Ishikawa (cell line): ENCODE data around the gene RPSA.

ENCODE experiments used
- CEBPB ChIP-seq: IDR thresholded peaks from 2 replicates; pipeline ENCODE4 v1.6.1; 2012
- CREB1 ChIP-seq: IDR thresholded peaks from 2 replicates; pipeline ENCODE4 v1.6.1; 2012; ENCODE audit warnings: low read depth
- EGR1 ChIP-seq: IDR thresholded peaks from 2 replicates; pipeline ENCODE4 v1.6.1; 2012
- EP300 ChIP-seq: IDR thresholded peaks from 2 replicates; pipeline ENCODE4 v1.6.1; 2012; ENCODE audit warnings: borderline replicate concordance
- FOXM1 ChIP-seq: IDR thresholded peaks from 2 replicates; pipeline ENCODE4 v1.6.1; 2012; ENCODE audit warnings: low read depth, borderline replicate concordance
- NFIC ChIP-seq: IDR thresholded peaks from 2 replicates; pipeline ENCODE4 v1.6.1; 2012
- RAD21 ChIP-seq: IDR thresholded peaks from 2 replicates; pipeline ENCODE4 v1.6.1; 2012; ENCODE audit warnings: low read depth
- TAF1 ChIP-seq: IDR thresholded peaks from 2 replicates; pipeline ENCODE4 v1.6.1; 2012; ENCODE audit warnings: low read depth, mild to moderate bottlenecking
- TCF12 ChIP-seq: IDR thresholded peaks from 2 replicates; pipeline ENCODE4 v1.6.1; 2012; ENCODE audit warnings: low read depth
- TEAD4 ChIP-seq: IDR thresholded peaks from 2 replicates; pipeline ENCODE4 v1.6.1; 2012
- YY1 ChIP-seq: IDR thresholded peaks from 2 replicates; pipeline ENCODE4 v1.6.1; 2012; ENCODE audit warnings: low read depth
- ZBTB7A ChIP-seq: IDR thresholded peaks from 2 replicates; pipeline ENCODE4 v1.6.1; 2012; ENCODE audit warnings: low read depth
- TF ChIP-seq, protein P1 (sequence below): IDR thresholded peaks from 2 replicates; pipeline ENCODE4 v1.6.1; 2012
- TF ChIP-seq, protein P2 (sequence below): IDR thresholded peaks from 2 replicates; pipeline ENCODE4 v1.6.1; 2012
- TF ChIP-seq, protein P3 (sequence below): IDR thresholded peaks from 2 replicates; pipeline ENCODE4 v1.6.1; 2012; ENCODE audit warnings: low read depth, mild to moderate bottlenecking

Gene RPSA

DNA sequence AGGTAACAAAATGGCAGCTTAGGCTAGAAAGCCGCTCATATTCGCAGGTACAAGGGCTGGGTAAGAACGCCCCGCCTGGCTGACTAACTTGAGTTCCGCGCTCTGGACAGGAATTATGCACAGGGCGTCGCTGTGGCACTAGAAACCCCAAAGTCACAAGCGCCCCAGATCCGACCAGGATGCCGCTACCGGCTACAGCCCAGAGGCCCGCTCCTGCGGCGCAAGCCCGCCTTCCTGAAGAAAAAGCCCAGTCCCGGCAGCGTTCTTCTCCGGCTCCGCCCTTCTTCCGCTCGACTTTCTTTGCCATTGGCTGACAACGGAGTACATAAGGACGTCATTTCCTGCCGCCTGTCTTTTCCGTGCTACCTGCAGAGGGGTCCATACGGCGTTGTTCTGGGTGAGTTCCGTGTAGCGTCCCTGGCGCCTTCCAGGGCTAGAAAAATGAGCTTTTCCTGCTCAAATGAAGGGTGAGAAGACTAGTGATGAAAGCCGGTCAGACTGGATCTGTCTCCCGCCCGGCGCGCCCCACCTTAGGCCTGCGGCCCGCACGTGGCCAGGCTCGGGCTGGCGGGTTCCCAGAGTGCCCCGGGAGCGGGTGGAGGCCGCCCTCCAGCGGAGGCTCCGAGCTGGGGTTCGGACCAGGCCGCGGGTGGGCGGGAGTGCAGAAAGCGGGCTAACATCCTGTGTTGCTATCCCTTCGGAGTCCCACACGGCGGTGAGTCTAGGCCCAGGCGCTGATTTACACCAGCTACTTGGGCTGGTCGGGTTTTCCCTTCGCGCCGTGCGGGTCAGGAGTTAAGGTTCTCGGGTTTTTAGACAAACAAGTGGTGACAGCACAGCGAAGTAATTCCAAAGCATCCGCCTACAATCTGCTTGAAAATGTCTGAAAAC, at the start of gene RPSA:
TSS of gene RPSA (plus strand) at position 353 of the 891 bp plus-strand sequence. CDS start 934 bp downstream, outside the sequence.
- TF ChIP-seq, protein P1, sequence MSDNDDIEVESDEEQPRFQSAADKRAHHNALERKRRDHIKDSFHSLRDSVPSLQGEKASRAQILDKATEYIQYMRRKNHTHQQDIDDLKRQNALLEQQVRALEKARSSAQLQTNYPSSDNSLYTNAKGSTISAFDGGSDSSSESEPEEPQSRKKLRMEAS, result peak; percentile 98
- TF ChIP-seq EGR1 (no peak), ZBTB7A (no peak), CEBPB (no peak; the same call in 1 of the 2 replicates), NFIC (no peak), FOXM1 (0 out of 2 replicates have a peak, but pooled peaks have one; percentile 18), TEAD4 (no peak; the same call in 1 of the 2 replicates), YY1 (peak; percentile 73), TCF12 (no peak; the same call in 1 of the 2 replicates), EP300 (no peak), TAF1 (peak; percentile 99), RAD21 (no peak), CREB1 (peak; percentile 57; the same call in 1 of the 2 replicates)
- TF ChIP-seq, protein P2, sequence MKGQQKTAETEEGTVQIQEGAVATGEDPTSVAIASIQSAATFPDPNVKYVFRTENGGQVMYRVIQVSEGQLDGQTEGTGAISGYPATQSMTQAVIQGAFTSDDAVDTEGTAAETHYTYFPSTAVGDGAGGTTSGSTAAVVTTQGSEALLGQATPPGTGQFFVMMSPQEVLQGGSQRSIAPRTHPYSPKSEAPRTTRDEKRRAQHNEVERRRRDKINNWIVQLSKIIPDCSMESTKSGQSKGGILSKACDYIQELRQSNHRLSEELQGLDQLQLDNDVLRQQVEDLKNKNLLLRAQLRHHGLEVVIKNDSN, result peak; percentile 54; the same call in 1 of the 2 replicates
- TF ChIP-seq, protein P3, sequence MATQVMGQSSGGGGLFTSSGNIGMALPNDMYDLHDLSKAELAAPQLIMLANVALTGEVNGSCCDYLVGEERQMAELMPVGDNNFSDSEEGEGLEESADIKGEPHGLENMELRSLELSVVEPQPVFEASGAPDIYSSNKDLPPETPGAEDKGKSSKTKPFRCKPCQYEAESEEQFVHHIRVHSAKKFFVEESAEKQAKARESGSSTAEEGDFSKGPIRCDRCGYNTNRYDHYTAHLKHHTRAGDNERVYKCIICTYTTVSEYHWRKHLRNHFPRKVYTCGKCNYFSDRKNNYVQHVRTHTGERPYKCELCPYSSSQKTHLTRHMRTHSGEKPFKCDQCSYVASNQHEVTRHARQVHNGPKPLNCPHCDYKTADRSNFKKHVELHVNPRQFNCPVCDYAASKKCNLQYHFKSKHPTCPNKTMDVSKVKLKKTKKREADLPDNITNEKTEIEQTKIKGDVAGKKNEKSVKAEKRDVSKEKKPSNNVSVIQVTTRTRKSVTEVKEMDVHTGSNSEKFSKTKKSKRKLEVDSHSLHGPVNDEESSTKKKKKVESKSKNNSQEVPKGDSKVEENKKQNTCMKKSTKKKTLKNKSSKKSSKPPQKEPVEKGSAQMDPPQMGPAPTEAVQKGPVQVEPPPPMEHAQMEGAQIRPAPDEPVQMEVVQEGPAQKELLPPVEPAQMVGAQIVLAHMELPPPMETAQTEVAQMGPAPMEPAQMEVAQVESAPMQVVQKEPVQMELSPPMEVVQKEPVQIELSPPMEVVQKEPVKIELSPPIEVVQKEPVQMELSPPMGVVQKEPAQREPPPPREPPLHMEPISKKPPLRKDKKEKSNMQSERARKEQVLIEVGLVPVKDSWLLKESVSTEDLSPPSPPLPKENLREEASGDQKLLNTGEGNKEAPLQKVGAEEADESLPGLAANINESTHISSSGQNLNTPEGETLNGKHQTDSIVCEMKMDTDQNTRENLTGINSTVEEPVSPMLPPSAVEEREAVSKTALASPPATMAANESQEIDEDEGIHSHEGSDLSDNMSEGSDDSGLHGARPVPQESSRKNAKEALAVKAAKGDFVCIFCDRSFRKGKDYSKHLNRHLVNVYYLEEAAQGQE, result no peak

DNA sequence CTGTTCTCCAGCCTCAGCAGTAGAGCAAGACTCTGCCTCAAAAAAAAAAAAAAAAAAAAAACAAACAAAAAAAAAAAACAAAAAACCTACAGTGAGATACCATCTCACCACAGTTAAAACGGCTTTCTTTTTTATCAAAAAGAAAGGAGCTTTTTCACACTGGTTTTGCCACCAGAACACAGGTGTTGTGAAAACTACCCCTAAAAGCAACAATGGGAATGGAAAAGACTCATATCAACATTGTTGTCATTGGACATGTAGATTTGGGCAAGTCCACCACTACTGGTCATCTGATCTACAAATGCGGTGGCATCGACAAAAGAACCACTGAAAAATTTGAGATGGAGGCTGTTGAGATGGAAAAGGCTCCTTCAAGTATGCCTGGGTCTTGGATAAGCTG, 48.2 kb upstream of the RPSA start:
- TF ChIP-seq NFIC, result no peak
- no peak for TF ChIP-seq TCF12

DNA sequence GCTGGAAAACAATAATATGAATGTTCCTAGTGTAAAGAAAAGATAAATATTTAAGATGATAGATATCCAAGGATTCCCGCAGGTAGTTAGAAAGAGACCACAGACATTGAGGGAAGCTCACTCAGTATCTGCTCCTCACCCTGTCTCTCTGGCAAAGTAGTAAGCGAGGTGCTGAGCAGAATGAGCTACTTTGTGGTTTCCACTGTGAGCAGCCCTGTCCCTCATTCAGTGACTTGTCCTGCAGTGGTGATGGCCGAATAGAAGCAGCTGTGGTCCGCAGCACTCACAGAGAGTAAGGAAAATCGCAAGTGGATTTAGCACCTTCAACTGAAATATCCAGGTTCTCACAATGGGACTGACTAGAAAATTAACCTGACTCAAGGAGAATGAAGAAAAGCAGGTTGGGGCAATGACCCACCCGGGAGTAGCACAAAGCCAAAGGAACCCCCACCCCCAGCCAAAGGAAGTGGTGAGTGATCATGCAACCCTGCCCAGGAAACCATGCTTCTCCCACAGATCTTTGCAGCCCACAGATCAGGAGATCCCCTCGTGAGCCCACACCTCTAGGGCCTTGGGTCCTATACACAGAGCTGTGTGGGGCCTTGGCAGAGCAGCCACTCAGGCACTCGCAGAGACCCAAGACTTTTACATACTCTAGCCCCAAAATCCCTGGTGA, 45.1 kb upstream of the RPSA start:
- TF ChIP-seq TEAD4 (no peak), EGR1 (no peak)
- TF ChIP-seq, protein P2, result no peak

DNA sequence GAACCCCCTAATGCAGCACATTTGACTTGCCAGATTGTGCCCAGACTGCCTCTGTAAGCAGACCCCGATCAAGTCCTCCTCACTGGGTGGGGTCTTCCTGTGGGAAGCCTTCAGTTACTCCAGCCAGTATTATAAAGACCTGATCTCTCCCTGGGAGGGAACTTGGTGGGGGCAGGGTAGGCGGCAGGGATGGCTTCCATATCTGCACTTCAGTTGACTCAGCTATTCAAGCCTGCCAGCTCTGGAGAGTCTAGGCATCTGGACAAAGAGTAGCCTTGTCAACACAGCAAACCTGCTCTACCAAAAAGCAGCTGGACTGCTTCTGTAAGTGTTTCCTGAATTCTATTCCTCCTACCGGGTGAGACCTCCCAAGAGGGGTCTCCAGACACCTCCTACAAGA, 44.3 kb upstream of the RPSA start:
- TF ChIP-seq CEBPB, result no peak
- no peak for TF ChIP-seq FOXM1
- no peak for TF ChIP-seq CREB1
- TF ChIP-seq, protein P3, result no peak
- TF ChIP-seq, protein P1, result no peak
- TF ChIP-seq TAF1, result no peak
- TF ChIP-seq ZBTB7A, result no peak
- no peak for TF ChIP-seq EGR1
- no peak for TF ChIP-seq TCF12
- no peak for TF ChIP-seq EP300
- TF ChIP-seq TEAD4, result no peak

DNA sequence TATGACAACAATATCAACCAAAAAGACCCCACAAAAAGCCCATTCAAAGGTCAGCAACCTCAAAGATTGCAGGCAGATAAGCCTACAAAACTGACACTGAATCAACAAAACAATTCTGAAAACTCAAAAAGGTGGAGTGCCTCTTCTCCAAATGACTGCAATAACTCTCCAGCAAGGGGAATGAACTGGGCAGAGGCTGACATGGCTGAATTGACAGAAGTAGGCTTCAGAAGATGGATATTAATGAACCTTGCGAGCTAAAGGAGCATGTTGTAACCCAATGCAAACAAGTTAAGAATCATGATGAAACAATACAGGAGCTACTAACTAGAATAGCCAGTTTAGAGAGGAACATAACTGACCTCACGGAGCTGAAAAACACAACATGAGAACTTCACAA, 43.7 kb upstream of the RPSA start:
- no peak for TF ChIP-seq RAD21
- no peak for TF ChIP-seq FOXM1
- TF ChIP-seq TAF1, result no peak
- TF ChIP-seq, protein P2, result no peak
- TF ChIP-seq YY1, result no peak
- TF ChIP-seq, protein P3, result no peak
- no peak for TF ChIP-seq TCF12
- no peak for TF ChIP-seq CEBPB
- TF ChIP-seq TEAD4, result no peak
- TF ChIP-seq EP300, result no peak
- TF ChIP-seq, protein P1, result no peak
- TF ChIP-seq CREB1, result no peak
- TF ChIP-seq NFIC, result no peak
- TF ChIP-seq ZBTB7A, result no peak
- TF ChIP-seq EGR1, result no peak
